Karpas-422 (cell line): ENCODE results near the gene CACTIN. TPM values are rescaled to one million over a fixed set of nuclear protein-coding genes. Genes with fewer than 3 reads are reported as not detected.
"Not testable (repeated sequence)": the region's sequence is repeated elsewhere in the genome, so short reads cannot be mapped to it uniquely, and the experiment has no call there.

Experiments
- DNase-seq: peaks from one replicate; pipeline ENCODE4 v3.0.0-alpha.2; 2015
- H2AFZ ChIP-seq: fragments of 200-600 bp; sonication (generic); 2 replicates; pipeline ENCODE4 v1.6.1; 2014; ENCODE audit warnings: antibody characterized with exemption, low read length, mixed read lengths
- H3K27ac ChIP-seq: fragments of 200-600 bp; sonication (generic); 2 replicates; pipeline ENCODE4 v1.5.1; 2014; ENCODE audit warnings: mild to moderate bottlenecking, low read length, moderate library complexity
- H3K27me3 ChIP-seq: fragments of 200-600 bp; sonication (generic); 2 replicates; pipeline ENCODE4 v1.6.1; 2014; ENCODE audit warnings: low read length, mixed read lengths
- H3K36me3 ChIP-seq: fragments of 200-600 bp; sonication (generic); 2 replicates; pipeline ENCODE4 v1.6.1; 2014; ENCODE audit warnings: low read length, mixed read lengths; ENCODE audit not compliant: insufficient read depth
- H3K4me1 ChIP-seq: fragments of 200-600 bp; sonication (generic); 2 replicates; pipeline ENCODE4 v1.6.1; 2014; ENCODE audit warnings: mild to moderate bottlenecking, low read length, mixed read lengths
- H3K4me2 ChIP-seq: fragments of 200-600 bp; sonication (generic); 2 replicates; pipeline ENCODE4 v1.6.1; 2014; ENCODE audit warnings: low read length, low read depth, mild to moderate bottlenecking; ENCODE audit not compliant: poor library complexity, severe bottlenecking
- H3K4me3 ChIP-seq: fragments of 200-600 bp; sonication (generic); 2 replicates; pipeline ENCODE4 v1.5.1; 2014; ENCODE audit warnings: mild to moderate bottlenecking, antibody characterized with exemption, low read length, mixed read lengths
- H3K79me2 ChIP-seq: fragments of 200-600 bp; sonication (generic); 2 replicates; pipeline ENCODE4 v1.6.1; 2014; ENCODE audit warnings: mild to moderate bottlenecking, low read length, mixed read lengths
- H3K9ac ChIP-seq: fragments of 200-600 bp; sonication (generic); 2 replicates; pipeline ENCODE4 v1.6.0; 2014; ENCODE audit warnings: low read length
- H3K9me2 ChIP-seq: fragments of 200-600 bp; sonication (generic), shearing (Covaris generic); replicated peaks from 2 replicates; pipeline ENCODE4 v1.6.0; 2014; ENCODE audit warnings: mild to moderate bottlenecking, low read length, moderate library complexity; ENCODE audit not compliant: insufficient read depth
- H3K9me3 ChIP-seq: fragments of 300-700, 200-600 bp; sonication (generic); 2 replicates; pipeline ENCODE4 v1.6.1; 2014; ENCODE audit warnings: low read length, mixed read lengths
- H4K20me1 ChIP-seq: fragments of 200-600 bp; sonication (generic); 2 replicates; pipeline ENCODE4 v1.6.1; 2014; ENCODE audit warnings: mild to moderate bottlenecking, antibody characterized with exemption, low read length, low read depth; ENCODE audit not compliant: insufficient read depth
- total RNA-seq: library from RNA; depleted of rRNA; stranded (reverse); fragments of >200 nt; shearing (Covaris generic); gene quantifications from 2 replicates; pipeline ENCODE4 v1.2.3, GENCODE V29; 2014; ENCODE audit warnings: low replicate concordance

The CACTIN gene
- total RNA-seq, 1 experiment from 2014 or later = 9.5 TPM

GRCh38 chr19:3589439-3589838 is 37.2 kb downstream of the CACTIN start:
- no peaks in the 10 kb centered on the region for H3K9me2 ChIP-seq
- H3K79me2 ChIP-seq = no peaks in the 10 kb centered on the region
- DNase-seq = peak; percentile 20
- no peaks in the 10 kb centered on the region for H3K27me3 ChIP-seq
- no peak overlapping the region for H3K4me3 ChIP-seq
- no peak overlapping the region for H2AFZ ChIP-seq
- no peaks in the 10 kb centered on the region for H3K36me3 ChIP-seq
- no peaks in the 10 kb centered on the region for H3K4me1 ChIP-seq
- H3K27ac ChIP-seq = no peak overlapping the region
- no peak overlapping the region for H3K9ac ChIP-seq
- peaks cover 16% of the 10 kb centered on the region for H3K9me3 ChIP-seq
- no peaks in the 10 kb centered on the region for H4K20me1 ChIP-seq
- H3K4me2 ChIP-seq = no peak overlapping the region

- Histone ChIP-seq H3K4me3 (no peak overlapping the region), H3K4me2 (no peak overlapping the region), H3K79me2 (no peaks in the 10 kb centered on the region), H3K9ac (no peak overlapping the region), H3K4me1 (no peaks in the 10 kb centered on the region), H3K27me3 (no peaks in the 10 kb centered on the region), H2AFZ (no peak overlapping the region), H3K27ac (no peak overlapping the region), H4K20me1 (no peaks in the 10 kb centered on the region), H3K9me2 (no peaks in the 10 kb centered on the region), H3K9me3 (peaks cover 10% of the 10 kb centered on the region; the same call in 1 of the 2 replicates), H3K36me3 (no peaks in the 10 kb centered on the region)
- DNase-seq = peak; percentile 10
Observed at GRCh38 chr19:3586707-3587346, 39.8 kb downstream of the CACTIN start.

- no peaks in the 10 kb centered on the region for H4K20me1 ChIP-seq
- H3K9me2 ChIP-seq = no peaks in the 10 kb centered on the region
- H3K9me3 ChIP-seq = peaks cover 7% of the 10 kb centered on the region; the same call in 1 of the 2 replicates
- peak; percentile 66 for DNase-seq
- no peaks in the 10 kb centered on the region for H3K4me1 ChIP-seq
- no peak overlapping the region for H3K4me2 ChIP-seq
- no peaks in the 10 kb centered on the region for H3K36me3 ChIP-seq
- no peak overlapping the region for H3K4me3 ChIP-seq
- no peak overlapping the region for H3K27ac ChIP-seq
- H3K79me2 ChIP-seq = no peaks in the 10 kb centered on the region
- no peaks in the 10 kb centered on the region for H3K27me3 ChIP-seq
- H2AFZ ChIP-seq = no peak overlapping the region
- no peak overlapping the region for H3K9ac ChIP-seq
Observed at GRCh38 chr19:3586127-3586626, 40.4 kb downstream of the CACTIN start.

GRCh38 chr19:3585301-3586126 is 41.1 kb downstream of the CACTIN start, which contains the start of gene GIPC3:
Gene GIPC3 (plus strand): TSS chr19:3585478. CDS start chr19:3585598, 120 bp downstream.
- Histone ChIP-seq H3K9me3 (peaks cover 4% of the 10 kb centered on the region; the same call in 1 of the 2 replicates), H2AFZ (no peak within 1 kb of the TSS), H3K9me2 (no peaks in the 10 kb centered on the region), H3K36me3 (no peaks in the 10 kb centered on the region), H4K20me1 (no peaks in the 10 kb centered on the region), H3K4me3 (no peak within 1 kb of the TSS), H3K9ac (no peak within 1 kb of the TSS), H3K79me2 (no peaks in the 10 kb centered on the region), H3K27ac (no peak within 1 kb of the TSS), H3K4me2 (no peak within 1 kb of the TSS), H3K27me3 (no peaks in the 10 kb centered on the region), H3K4me1 (no peaks in the 10 kb centered on the region)
- DNase-seq = peak; percentile 10

- not testable (repeated sequence) for H3K4me2 ChIP-seq, H3K4me3 ChIP-seq, H3K79me2 ChIP-seq, H3K27me3 ChIP-seq, H3K36me3 ChIP-seq, H3K4me1 ChIP-seq, H3K9me3 ChIP-seq, H3K9ac ChIP-seq, H3K9me2 ChIP-seq, H2AFZ ChIP-seq, H4K20me1 ChIP-seq, H3K27ac ChIP-seq
- DNase-seq = peak; percentile 29
Observed at GRCh38 chr19:3584036-3584802, 42.4 kb downstream of the CACTIN start.

- H3K4me1 ChIP-seq, H4K20me1 ChIP-seq, H3K9ac ChIP-seq, H3K4me2 ChIP-seq, H2AFZ ChIP-seq, H3K9me2 ChIP-seq, H3K27ac ChIP-seq, H3K4me3 ChIP-seq, H3K9me3 ChIP-seq, H3K79me2 ChIP-seq, H3K27me3 ChIP-seq, H3K36me3 ChIP-seq: not testable (repeated sequence)
- peak; percentile 37 for DNase-seq
Observed at GRCh38 chr19:3581792-3582191, 44.8 kb downstream of the CACTIN start.

- Histone ChIP-seq H3K27me3 (no peaks in the 10 kb centered on the region), H2AFZ (no peak overlapping the region), H3K79me2 (no peaks in the 10 kb centered on the region), H4K20me1 (peaks cover 1% of the 10 kb centered on the region; the same call in 1 of the 2 replicates), H3K4me3 (no peak overlapping the region), H3K36me3 (0 out of 2 replicates have a peak, but pooled peaks cover 4% of the 10 kb centered on the region), H3K4me1 (no peaks in the 10 kb centered on the region), H3K27ac (no peak overlapping the region), H3K9ac (no peak overlapping the region), H3K9me3 (no peaks in the 10 kb centered on the region), H3K4me2 (no peak overlapping the region), H3K9me2 (no peaks in the 10 kb centered on the region)
- peak; percentile 40 for DNase-seq
Observed at GRCh38 chr19:3580156-3580934, 46.2 kb downstream of the CACTIN start.
